HFFc6 (cell line): ENCODE measurements around the gene FARS2. TPM values are rescaled to one million over a fixed set of nuclear protein-coding genes. Genes with fewer than 3 reads are reported as not detected.

Experiments used
- DNase-seq: peaks from one replicate; pipeline ENCODE4 v3.0.0-alpha.2; 2018
- H3K27ac Mint-ChIP-seq: 2 replicates; pipeline ENCODE4 v1.8.0; 2020; ENCODE audit warnings: mild to moderate bottlenecking, mixed read lengths
- H3K27me3 Mint-ChIP-seq: 2 replicates; pipeline ENCODE4 v1.8.0; 2021; ENCODE audit warnings: mild to moderate bottlenecking, moderate library complexity, mixed read lengths; ENCODE audit not compliant: insufficient read depth
- H3K36me3 Mint-ChIP-seq: 2 replicates; pipeline ENCODE4 v1.8.0; 2021; ENCODE audit warnings: low read depth, mixed read lengths
- H3K4me1 Mint-ChIP-seq: 2 replicates; pipeline ENCODE4 v1.8.0; 2020; ENCODE audit warnings: low read depth, mixed read lengths
- H3K4me3 Mint-ChIP-seq: 2 replicates; pipeline ENCODE4 v1.8.0; 2020; ENCODE audit warnings: mild to moderate bottlenecking, moderate library complexity, mixed read lengths
- H3K9me3 Mint-ChIP-seq: 2 replicates; pipeline ENCODE4 v1.8.0; 2020; ENCODE audit warnings: mild to moderate bottlenecking, mixed read lengths
- CTCF ChIP-seq: fragments of 200-600 bp; sonication (generic); IDR thresholded peaks from 2 replicates; pipeline ENCODE4 v1.5.0; 2021; ENCODE audit warnings: antibody characterized with exemption, mild to moderate bottlenecking
- total RNA-seq, 6 experiments: library from RNA; stranded (reverse); fragmentation: NEBNext Ultra II Directional; extraction: Animal tissue kit (Norgen Biotek cat#: 25700); gene quantifications; 2 replicates in 1 of 6; 3 replicates in 5 of 6; pipeline ENCODE4 v1.2.3, GENCODE V29; 2021

The FARS2 gene
- total RNA-seq, 6 experiments from 2014 or later = 11.5 to 16.4 (median 13.1) TPM

- no peaks in the 10 kb centered on the region for H3K36me3 Mint-ChIP-seq
- H3K9me3 Mint-ChIP-seq = no peaks in the 10 kb centered on the region
- peaks cover 13% of the 10 kb centered on the region; the same call in 1 of the 2 replicates for H3K4me1 Mint-ChIP-seq
- H3K27me3 Mint-ChIP-seq = no peaks in the 10 kb centered on the region
- DNase-seq = no peak
- H3K4me3 Mint-ChIP-seq = no peak overlapping the region
- no peak overlapping the region for H3K27ac Mint-ChIP-seq
- TF ChIP-seq CTCF = no peak
These were observed 31.2 kb upstream of the FARS2 start for GRCh38 chr6:5230081-5230480.

- Mint-ChIP-seq H3K36me3 (no peaks in the 10 kb centered on the region), H3K27ac (peak overlapping the region; percentile 29; the same call in 1 of the 2 replicates), H3K27me3 (no peaks in the 10 kb centered on the region), H3K9me3 (no peaks in the 10 kb centered on the region), H3K4me3 (no peak overlapping the region), H3K4me1 (peaks cover 13% of the 10 kb centered on the region; the same call in 1 of the 2 replicates)
- no peak for TF ChIP-seq CTCF
- no peak for DNase-seq
These were observed 30.0 kb upstream of the FARS2 start for GRCh38 chr6:5231289-5231688.

GRCh38 chr6:5234874-5235273 lies 26.4 kb upstream of the FARS2 start:
- Mint-ChIP-seq H3K9me3 (no peaks in the 10 kb centered on the region), H3K36me3 (no peaks in the 10 kb centered on the region), H3K27me3 (no peaks in the 10 kb centered on the region), H3K4me1 (peaks cover 13% of the 10 kb centered on the region; the same call in 1 of the 2 replicates), H3K27ac (no peak overlapping the region), H3K4me3 (no peak overlapping the region)
- no peak for DNase-seq
- TF ChIP-seq CTCF = no peak

- TF ChIP-seq CTCF = no peak
- H3K4me3 Mint-ChIP-seq = no peak overlapping the region
- no peaks in the 10 kb centered on the region for H3K36me3 Mint-ChIP-seq
- DNase-seq = no peak
- no peak overlapping the region for H3K27ac Mint-ChIP-seq
- peaks cover 9% of the 10 kb centered on the region; the same call in 1 of the 2 replicates for H3K4me1 Mint-ChIP-seq
- H3K9me3 Mint-ChIP-seq = no peaks in the 10 kb centered on the region
- no peaks in the 10 kb centered on the region for H3K27me3 Mint-ChIP-seq
These were observed 25.5 kb upstream of the FARS2 start for GRCh38 chr6:5235830-5236229.

- DNase-seq = no peak
- Mint-ChIP-seq H3K27me3 (no peaks in the 10 kb centered on the region), H3K4me1 (0 out of 2 replicates have a peak, but pooled peaks cover 5% of the 10 kb centered on the region), H3K36me3 (no peaks in the 10 kb centered on the region), H3K4me3 (no peak overlapping the region), H3K9me3 (no peaks in the 10 kb centered on the region), H3K27ac (no peak overlapping the region)
- no peak for TF ChIP-seq CTCF
These were observed 23.5 kb upstream of the FARS2 start for GRCh38 chr6:5237805-5238204.

- 0 out of 2 replicates have a peak, but pooled peaks cover 5% of the 10 kb centered on the region for H3K4me1 Mint-ChIP-seq
- no peaks in the 10 kb centered on the region for H3K9me3 Mint-ChIP-seq
- no peak overlapping the region for H3K27ac Mint-ChIP-seq
- H3K27me3 Mint-ChIP-seq = no peaks in the 10 kb centered on the region
- H3K36me3 Mint-ChIP-seq = no peaks in the 10 kb centered on the region
- TF ChIP-seq CTCF = no peak
- H3K4me3 Mint-ChIP-seq = no peak overlapping the region
- no peak for DNase-seq
These were observed 23.0 kb upstream of the FARS2 start for GRCh38 chr6:5238336-5238735.
